ENCODE results near the gene USP13.
A peak's percentile ranks its signal among the peaks of the same experiment; 100 is the strongest.

USP13 gene, protein sequence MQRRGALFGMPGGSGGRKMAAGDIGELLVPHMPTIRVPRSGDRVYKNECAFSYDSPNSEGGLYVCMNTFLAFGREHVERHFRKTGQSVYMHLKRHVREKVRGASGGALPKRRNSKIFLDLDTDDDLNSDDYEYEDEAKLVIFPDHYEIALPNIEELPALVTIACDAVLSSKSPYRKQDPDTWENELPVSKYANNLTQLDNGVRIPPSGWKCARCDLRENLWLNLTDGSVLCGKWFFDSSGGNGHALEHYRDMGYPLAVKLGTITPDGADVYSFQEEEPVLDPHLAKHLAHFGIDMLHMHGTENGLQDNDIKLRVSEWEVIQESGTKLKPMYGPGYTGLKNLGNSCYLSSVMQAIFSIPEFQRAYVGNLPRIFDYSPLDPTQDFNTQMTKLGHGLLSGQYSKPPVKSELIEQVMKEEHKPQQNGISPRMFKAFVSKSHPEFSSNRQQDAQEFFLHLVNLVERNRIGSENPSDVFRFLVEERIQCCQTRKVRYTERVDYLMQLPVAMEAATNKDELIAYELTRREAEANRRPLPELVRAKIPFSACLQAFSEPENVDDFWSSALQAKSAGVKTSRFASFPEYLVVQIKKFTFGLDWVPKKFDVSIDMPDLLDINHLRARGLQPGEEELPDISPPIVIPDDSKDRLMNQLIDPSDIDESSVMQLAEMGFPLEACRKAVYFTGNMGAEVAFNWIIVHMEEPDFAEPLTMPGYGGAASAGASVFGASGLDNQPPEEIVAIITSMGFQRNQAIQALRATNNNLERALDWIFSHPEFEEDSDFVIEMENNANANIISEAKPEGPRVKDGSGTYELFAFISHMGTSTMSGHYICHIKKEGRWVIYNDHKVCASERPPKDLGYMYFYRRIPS

DNA sequence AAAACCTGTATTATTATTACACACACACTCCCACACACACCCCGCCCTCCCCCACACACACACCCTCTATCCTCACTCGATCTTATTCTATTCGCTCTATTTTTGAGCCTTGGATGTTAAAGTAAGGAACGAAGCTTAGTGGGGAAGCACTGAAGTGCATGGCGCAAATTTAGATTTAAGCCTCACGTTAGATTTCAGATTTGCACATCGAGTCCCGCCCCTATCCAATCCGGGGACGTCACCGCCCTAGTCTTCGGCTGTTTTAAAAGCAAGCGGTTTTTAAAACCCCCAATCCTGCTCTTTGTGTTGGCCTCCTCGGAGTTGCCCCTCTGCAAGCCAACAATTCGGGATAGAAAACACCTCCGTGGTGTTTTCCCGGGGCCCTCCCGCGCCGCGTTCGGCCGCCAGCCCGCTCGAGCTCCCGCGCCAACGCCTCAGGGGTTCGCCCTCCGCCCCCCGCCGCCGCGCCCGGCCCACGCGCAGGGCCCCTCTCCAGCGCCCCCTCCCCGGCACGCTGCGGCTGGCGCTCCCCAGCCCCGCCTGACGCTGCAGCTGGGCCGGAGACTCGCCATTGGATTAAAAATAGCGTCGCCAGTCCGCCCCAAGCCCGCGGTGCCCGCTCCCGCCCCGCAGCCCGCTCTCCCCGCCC, at the start of gene USP13:
Gene USP13, plus strand, starts transcription at position 594 of the 649 bp plus-strand sequence. CDS start 186 bp downstream, outside the sequence.
- TF ChIP-seq, protein P1, sequence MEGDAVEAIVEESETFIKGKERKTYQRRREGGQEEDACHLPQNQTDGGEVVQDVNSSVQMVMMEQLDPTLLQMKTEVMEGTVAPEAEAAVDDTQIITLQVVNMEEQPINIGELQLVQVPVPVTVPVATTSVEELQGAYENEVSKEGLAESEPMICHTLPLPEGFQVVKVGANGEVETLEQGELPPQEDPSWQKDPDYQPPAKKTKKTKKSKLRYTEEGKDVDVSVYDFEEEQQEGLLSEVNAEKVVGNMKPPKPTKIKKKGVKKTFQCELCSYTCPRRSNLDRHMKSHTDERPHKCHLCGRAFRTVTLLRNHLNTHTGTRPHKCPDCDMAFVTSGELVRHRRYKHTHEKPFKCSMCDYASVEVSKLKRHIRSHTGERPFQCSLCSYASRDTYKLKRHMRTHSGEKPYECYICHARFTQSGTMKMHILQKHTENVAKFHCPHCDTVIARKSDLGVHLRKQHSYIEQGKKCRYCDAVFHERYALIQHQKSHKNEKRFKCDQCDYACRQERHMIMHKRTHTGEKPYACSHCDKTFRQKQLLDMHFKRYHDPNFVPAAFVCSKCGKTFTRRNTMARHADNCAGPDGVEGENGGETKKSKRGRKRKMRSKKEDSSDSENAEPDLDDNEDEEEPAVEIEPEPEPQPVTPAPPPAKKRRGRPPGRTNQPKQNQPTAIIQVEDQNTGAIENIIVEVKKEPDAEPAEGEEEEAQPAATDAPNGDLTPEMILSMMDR (IDR thresholded peaks at IDR 0.05), result no peak
- DNase-seq (ENCODE audit: low spot score), result peak; percentile 80
- peak within 1 kb of the TSS; percentile 91 to 96 for H3K27ac ChIP-seq

DNA sequence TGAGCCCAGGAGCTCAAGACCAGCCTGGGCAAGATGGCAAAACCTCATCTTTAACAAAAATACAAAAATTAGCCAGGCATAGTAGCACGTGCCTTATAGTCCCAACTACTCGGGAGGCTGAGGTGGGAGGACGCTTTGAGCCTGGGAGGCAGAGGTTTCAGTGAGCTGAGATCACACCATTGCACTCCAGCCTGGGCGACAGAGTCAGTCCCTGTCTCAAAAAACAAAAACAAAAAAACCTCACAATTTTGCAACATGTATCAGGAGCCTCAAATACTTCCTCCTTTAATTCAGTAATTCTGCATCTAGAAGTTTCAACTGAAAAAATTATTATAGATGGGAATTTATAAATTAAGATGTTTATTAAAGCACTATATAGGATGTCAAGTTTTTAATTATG, 49.5 kb upstream of the USP13 start:
- no peak overlapping the region for H3K27ac ChIP-seq
- peak overlapping the region; percentile 94 for H3K4me3 ChIP-seq
- no peak for DNase-seq (ENCODE audit: low spot score)
- TF ChIP-seq, protein P1 (IDR thresholded peaks at IDR 0.05), result no peak

More for the DNA sequence above, at the start of gene USP13:
- peak within 1 kb of the TSS; percentile 88 for H3K4me3 ChIP-seq

DNA sequence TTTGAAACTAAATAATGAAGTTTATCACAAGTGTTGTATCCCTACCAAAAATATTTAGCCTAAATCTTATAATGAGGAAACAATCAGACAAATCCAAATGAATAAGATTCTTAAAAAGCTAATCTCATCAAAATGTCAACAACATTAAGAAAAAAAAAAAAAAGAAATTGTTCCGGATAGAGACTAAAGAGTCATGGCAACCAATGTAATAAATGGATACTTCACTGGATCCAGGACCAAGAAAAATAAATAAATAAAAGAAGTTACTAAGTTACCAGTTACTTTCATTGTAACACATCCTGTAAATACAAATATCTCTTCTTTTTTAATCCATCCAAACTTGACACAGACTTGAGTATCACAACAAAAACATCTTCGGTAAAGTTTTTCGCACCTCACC, 49.0 kb upstream of the USP13 start:
- peak overlapping the region; percentile 25 to 94 for H3K27ac ChIP-seq
- peak overlapping the region; percentile 94 for H3K4me3 ChIP-seq
- TF ChIP-seq, protein P1 (IDR thresholded peaks at IDR 0.05), result no peak
- DNase-seq (ENCODE audit: low spot score), result no peak

DNA sequence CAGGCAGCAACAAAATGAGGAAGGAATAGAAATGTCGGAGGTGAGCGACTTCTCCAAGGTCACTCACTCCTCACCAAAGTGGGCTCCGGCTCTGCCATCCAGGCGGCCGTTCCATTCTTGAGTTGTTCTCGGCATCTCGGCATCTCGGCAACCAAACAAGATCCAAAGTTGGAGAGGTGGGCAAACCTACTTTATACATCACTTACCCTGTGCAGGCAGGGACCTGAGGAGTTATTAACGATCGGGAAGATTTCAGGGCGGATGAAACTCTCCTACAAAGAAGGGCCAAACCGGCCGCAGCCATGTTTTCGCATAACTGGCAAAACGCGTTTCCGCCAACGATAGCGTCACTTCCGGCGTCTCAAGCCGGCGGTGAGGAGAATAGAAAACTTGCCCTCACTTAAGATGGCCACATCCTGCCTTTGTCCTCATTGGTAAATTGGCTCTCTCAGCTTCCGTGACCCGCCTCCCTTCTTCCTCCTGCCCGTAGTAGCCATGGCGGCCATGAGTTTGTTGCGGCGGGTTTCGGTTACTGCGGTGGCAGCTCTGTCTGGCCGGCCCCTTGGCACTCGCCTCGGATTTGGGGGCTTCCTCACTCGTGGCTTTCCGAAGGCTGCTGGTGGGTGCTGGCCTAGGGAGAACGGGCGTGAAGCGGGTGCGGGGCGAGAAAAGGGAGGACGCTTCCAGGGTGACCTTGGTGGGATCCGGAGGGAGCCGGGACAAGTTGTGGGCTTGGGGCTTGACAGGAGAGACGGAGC, 48.3 kb upstream of the USP13 start, which contains the start of the genes MRPL47 and NDUFB5:
Gene MRPL47, minus strand, starts transcription at position 318 of the 758 bp plus-strand sequence. Its CDS starts 14 bp downstream, at position 304.
Gene NDUFB5, plus strand, starts transcription at position 474 of the 758 bp plus-strand sequence. Its CDS starts 22 bp downstream, at position 496.
- TF ChIP-seq, protein P1 (IDR thresholded peaks at IDR 0.05), result no peak
- H3K4me3 ChIP-seq, result peak within 1 kb of the TSS; percentile 94
- DNase-seq (ENCODE audit: low spot score), result peak; percentile 95
- H3K27ac ChIP-seq, result peak within 1 kb of the TSS; percentile 84 to 94

DNA sequence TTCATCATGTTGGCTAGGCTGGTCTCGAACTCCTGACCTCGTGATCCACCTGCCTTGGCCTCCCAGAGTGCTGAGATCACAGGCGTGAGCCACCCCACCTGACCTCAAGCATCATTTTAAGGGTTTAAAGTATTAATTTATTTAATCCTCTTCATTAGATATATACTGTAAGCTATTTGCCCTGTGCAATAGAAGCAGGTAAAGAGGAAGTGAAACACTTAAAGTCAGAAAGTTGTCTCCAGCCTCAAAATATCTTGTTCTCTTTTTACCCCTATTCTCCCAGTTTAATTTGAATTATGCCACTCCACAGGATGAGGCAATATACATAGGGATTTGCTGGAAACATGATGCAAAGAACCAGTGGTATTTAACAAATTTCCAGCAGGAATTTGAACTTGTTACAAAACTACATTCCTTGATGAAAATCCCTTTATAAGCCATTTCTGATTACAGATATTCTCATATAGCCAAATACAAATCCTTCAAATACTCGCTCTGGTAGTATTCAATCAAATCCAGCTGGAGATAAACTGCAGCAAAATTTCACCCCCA, 46.2 kb upstream of the USP13 start:
- Histone ChIP-seq H3K4me3 (no peak overlapping the region), H3K27ac (no peak overlapping the region)
- no peak for DNase-seq (ENCODE audit: low spot score)
- TF ChIP-seq, protein P1 (IDR thresholded peaks at IDR 0.05), result no peak
